ENCODE data around the gene IVNS1ABP. TPM values are rescaled to one million over a fixed set of nuclear protein-coding genes. Genes with fewer than 3 reads are reported as not detected.

The IVNS1ABP gene
- total and polyA plus RNA-seq, 2 experiments from 2014 or later, result 73.5 to 162 TPM

DNA sequence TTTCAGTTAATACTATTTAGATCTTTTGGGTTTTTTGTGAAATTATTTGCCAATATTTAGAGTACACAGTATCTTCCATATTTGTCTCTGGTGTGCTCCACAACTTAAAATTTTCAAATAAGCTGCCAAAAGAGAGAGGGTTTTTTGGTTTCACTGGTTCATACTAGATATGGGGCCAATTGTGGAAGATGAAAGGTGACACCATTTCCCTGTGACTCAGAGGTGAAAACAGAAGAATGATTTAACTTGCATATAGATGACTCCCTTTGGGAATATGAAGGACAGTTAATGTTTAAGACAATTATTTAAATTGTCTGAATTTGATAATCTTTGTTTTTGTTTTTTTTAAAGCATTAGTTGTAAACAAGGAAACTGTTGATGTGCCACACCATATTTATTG, 37.5 kb downstream of the IVNS1ABP start:
- Mint-ChIP-seq H3K9me3 (no peaks in the 10 kb centered on the region), H3K4me3 (no peak overlapping the region), H3K27ac (no peak overlapping the region), H3K27me3 (ENCODE audit: insufficient read depth, low read depth, poor library complexity) (no peaks in the 10 kb centered on the region), H3K4me1 (no peaks in the 10 kb centered on the region), H3K36me3 (ENCODE audit: low read depth) (no peaks in the 10 kb centered on the region)
- Histone ChIP-seq H4K20me1 (replicated peaks; ENCODE audit: insufficient read depth) (no peaks in the 10 kb centered on the region), H3K36me3 (ENCODE audit: insufficient read depth) (no peaks in the 10 kb centered on the region), H3K4me2 (no peak overlapping the region), H3K79me2 (replicated peaks; ENCODE audit: insufficient read depth) (no peaks in the 10 kb centered on the region), H3K4me3 (no peak overlapping the region), H3K9me2 (ENCODE audit: insufficient read depth) (peaks cover 3% of the 10 kb centered on the region; the same call in 1 of the 2 replicates), H3F3A (replicated peaks; ENCODE audit: low read depth) (no peaks in the 10 kb centered on the region), H3K27me3 (ENCODE audit: insufficient read depth) (no peaks in the 10 kb centered on the region), H3K4me1 (ENCODE audit: insufficient read depth) (no peaks in the 10 kb centered on the region), H2AFZ (no peak overlapping the region), H3K27ac (ENCODE audit: low read depth) (no peak overlapping the region)
- TF ChIP-seq STAT1 (IDR thresholded peaks at IDR 0.05; ENCODE audit: unreplicated experiment) (no peak), EZH2 (IDR thresholded peaks at IDR 0.05; ENCODE audit: low read depth, unreplicated experiment) (no peak), JUNB (IDR thresholded peaks at IDR 0.05; ENCODE audit: unreplicated experiment) (no peak), ZNF331 (CRISPR knock-in tag; IDR thresholded peaks at IDR 0.05; ENCODE audit: low read depth) (no peak), ZNF114 (CRISPR knock-in tag; IDR thresholded peaks at IDR 0.05) (no peak), CREB1 (CRISPR knock-in tag; IDR thresholded peaks at IDR 0.05; ENCODE audit: low read depth) (no peak), POLR2AphosphoS5 (IDR thresholded peaks at IDR 0.05; ENCODE audit: low read depth) (no peak), EZH2phosphoT487 (IDR thresholded peaks at IDR 0.05; ENCODE audit: unreplicated experiment) (no peak), NANOG (IDR thresholded peaks at IDR 0.05; ENCODE audit: borderline replicate concordance) (no peak)
- TF ChIP-seq, protein P1, sequence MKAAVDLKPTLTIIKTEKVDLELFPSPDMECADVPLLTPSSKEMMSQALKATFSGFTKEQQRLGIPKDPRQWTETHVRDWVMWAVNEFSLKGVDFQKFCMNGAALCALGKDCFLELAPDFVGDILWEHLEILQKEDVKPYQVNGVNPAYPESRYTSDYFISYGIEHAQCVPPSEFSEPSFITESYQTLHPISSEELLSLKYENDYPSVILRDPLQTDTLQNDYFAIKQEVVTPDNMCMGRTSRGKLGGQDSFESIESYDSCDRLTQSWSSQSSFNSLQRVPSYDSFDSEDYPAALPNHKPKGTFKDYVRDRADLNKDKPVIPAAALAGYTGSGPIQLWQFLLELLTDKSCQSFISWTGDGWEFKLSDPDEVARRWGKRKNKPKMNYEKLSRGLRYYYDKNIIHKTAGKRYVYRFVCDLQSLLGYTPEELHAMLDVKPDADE (IDR thresholded peaks at IDR 0.05), result no peak
- TF ChIP-seq, protein P2, sequence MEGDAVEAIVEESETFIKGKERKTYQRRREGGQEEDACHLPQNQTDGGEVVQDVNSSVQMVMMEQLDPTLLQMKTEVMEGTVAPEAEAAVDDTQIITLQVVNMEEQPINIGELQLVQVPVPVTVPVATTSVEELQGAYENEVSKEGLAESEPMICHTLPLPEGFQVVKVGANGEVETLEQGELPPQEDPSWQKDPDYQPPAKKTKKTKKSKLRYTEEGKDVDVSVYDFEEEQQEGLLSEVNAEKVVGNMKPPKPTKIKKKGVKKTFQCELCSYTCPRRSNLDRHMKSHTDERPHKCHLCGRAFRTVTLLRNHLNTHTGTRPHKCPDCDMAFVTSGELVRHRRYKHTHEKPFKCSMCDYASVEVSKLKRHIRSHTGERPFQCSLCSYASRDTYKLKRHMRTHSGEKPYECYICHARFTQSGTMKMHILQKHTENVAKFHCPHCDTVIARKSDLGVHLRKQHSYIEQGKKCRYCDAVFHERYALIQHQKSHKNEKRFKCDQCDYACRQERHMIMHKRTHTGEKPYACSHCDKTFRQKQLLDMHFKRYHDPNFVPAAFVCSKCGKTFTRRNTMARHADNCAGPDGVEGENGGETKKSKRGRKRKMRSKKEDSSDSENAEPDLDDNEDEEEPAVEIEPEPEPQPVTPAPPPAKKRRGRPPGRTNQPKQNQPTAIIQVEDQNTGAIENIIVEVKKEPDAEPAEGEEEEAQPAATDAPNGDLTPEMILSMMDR (conservative IDR thresholded peaks at IDR 0.05; ENCODE audit: low read depth in 2 of 2), result no peak
- TF ChIP-seq, protein P3, sequence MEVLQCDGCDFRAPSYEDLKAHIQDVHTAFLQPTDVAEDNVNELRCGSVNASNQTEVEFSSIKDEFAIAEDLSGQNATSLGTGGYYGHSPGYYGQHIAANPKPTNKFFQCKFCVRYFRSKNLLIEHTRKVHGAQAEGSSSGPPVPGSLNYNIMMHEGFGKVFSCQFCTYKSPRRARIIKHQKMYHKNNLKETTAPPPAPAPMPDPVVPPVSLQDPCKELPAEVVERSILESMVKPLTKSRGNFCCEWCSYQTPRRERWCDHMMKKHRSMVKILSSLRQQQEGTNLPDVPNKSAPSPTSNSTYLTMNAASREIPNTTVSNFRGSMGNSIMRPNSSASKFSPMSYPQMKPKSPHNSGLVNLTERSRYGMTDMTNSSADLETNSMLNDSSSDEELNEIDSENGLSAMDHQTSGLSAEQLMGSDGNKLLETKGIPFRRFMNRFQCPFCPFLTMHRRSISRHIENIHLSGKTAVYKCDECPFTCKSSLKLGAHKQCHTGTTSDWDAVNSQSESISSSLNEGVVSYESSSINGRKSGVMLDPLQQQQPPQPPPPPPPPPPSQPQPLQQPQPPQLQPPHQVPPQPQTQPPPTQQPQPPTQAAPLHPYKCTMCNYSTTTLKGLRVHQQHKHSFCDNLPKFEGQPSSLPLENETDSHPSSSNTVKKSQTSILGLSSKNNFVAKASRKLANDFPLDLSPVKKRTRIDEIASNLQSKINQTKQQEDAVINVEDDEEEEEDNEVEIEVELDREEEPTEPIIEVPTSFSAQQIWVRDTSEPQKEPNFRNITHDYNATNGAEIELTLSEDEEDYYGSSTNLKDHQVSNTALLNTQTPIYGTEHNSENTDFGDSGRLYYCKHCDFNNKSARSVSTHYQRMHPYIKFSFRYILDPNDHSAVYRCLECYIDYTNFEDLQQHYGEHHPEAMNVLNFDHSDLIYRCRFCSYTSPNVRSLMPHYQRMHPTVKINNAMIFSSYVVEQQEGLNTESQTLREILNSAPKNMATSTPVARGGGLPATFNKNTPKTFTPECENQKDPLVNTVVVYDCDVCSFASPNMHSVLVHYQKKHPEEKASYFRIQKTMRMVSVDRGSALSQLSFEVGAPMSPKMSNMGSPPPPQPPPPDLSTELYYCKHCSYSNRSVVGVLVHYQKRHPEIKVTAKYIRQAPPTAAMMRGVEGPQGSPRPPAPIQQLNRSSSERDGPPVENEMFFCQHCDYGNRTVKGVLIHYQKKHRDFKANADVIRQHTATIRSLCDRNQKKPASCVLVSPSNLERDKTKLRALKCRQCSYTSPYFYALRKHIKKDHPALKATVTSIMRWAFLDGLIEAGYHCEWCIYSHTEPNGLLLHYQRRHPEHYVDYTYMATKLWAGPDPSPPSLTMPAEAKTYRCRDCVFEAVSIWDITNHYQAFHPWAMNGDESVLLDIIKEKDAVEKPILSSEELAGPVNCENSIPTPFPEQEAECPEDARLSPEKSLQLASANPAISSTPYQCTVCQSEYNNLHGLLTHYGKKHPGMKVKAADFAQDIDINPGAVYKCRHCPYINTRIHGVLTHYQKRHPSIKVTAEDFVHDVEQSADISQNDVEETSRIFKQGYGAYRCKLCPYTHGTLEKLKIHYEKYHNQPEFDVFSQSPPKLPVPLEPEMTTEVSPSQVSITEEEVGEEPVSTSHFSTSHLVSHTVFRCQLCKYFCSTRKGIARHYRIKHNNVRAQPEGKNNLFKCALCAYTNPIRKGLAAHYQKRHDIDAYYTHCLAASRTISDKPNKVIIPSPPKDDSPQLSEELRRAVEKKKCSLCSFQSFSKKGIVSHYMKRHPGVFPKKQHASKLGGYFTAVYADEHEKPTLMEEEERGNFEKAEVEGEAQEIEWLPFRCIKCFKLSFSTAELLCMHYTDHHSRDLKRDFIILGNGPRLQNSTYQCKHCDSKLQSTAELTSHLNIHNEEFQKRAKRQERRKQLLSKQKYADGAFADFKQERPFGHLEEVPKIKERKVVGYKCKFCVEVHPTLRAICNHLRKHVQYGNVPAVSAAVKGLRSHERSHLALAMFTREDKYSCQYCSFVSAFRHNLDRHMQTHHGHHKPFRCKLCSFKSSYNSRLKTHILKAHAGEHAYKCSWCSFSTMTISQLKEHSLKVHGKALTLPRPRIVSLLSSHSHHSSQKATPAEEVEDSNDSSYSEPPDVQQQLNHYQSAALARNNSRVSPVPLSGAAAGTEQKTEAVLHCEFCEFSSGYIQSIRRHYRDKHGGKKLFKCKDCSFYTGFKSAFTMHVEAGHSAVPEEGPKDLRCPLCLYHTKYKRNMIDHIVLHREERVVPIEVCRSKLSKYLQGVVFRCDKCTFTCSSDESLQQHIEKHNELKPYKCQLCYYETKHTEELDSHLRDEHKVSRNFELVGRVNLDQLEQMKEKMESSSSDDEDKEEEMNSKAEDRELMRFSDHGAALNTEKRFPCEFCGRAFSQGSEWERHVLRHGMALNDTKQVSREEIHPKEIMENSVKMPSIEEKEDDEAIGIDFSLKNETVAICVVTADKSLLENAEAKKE (CRISPR knock-in tag; IDR thresholded peaks at IDR 0.05), result no peak
- TF ChIP-seq, protein P4, sequence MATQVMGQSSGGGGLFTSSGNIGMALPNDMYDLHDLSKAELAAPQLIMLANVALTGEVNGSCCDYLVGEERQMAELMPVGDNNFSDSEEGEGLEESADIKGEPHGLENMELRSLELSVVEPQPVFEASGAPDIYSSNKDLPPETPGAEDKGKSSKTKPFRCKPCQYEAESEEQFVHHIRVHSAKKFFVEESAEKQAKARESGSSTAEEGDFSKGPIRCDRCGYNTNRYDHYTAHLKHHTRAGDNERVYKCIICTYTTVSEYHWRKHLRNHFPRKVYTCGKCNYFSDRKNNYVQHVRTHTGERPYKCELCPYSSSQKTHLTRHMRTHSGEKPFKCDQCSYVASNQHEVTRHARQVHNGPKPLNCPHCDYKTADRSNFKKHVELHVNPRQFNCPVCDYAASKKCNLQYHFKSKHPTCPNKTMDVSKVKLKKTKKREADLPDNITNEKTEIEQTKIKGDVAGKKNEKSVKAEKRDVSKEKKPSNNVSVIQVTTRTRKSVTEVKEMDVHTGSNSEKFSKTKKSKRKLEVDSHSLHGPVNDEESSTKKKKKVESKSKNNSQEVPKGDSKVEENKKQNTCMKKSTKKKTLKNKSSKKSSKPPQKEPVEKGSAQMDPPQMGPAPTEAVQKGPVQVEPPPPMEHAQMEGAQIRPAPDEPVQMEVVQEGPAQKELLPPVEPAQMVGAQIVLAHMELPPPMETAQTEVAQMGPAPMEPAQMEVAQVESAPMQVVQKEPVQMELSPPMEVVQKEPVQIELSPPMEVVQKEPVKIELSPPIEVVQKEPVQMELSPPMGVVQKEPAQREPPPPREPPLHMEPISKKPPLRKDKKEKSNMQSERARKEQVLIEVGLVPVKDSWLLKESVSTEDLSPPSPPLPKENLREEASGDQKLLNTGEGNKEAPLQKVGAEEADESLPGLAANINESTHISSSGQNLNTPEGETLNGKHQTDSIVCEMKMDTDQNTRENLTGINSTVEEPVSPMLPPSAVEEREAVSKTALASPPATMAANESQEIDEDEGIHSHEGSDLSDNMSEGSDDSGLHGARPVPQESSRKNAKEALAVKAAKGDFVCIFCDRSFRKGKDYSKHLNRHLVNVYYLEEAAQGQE (IDR thresholded peaks at IDR 0.05; ENCODE audit: unreplicated experiment), result no peak
- ATAC-seq (no peak), DNase-seq (ENCODE audit: low spot score) (no peak)
